Parathyroid adenoma (tissue), 2 donors: ENCODE measurements around the gene SERPINF2.

ENCODE experiments used
- H2AFZ ChIP-seq: fragments of 300-600 bp; sonication (generic); one replicate; pipeline ENCODE4 v1.7.0; 2017; ENCODE audit warnings: antibody characterized with exemption, mild to moderate bottlenecking
- H3K27ac ChIP-seq: fragments of 300-600 bp; sonication (generic); one replicate; pipeline ENCODE4 v1.7.0; 2017
- H3K27me3 ChIP-seq: fragments of 300-600 bp; sonication (generic); one replicate; pipeline ENCODE4 v1.7.0; 2017; ENCODE audit warnings: low read length; ENCODE audit not compliant: control insufficient read depth, insufficient read depth
- H3K36me3 ChIP-seq: fragments of 300-600 bp; sonication (generic); one replicate; pipeline ENCODE4 v1.7.0; 2017; ENCODE audit warnings: low read length; ENCODE audit not compliant: control insufficient read depth, insufficient read depth
- H3K4me1 ChIP-seq: fragments of 300-600 bp; sonication (generic); one replicate; pipeline ENCODE4 v1.7.0; 2017; ENCODE audit warnings: control low read depth
- H3K4me2 ChIP-seq: fragments of 300-600 bp; sonication (generic); one replicate; pipeline ENCODE4 v1.7.0; 2017; ENCODE audit warnings: low read length
- H3K4me3 ChIP-seq: fragments of 300-600 bp; sonication (generic); one replicate; pipeline ENCODE4 v1.7.0; 2017; ENCODE audit warnings: low read depth, low read length
- H3K79me2 ChIP-seq: fragments of 300-600 bp; sonication (generic); one replicate; pipeline ENCODE4 v1.7.0; 2017; ENCODE audit warnings: control low read depth
- H3K9ac ChIP-seq: fragments of 300-600 bp; sonication (generic); one replicate; pipeline ENCODE4 v1.7.0; 2017; ENCODE audit warnings: mild to moderate bottlenecking
- H3K9me3 ChIP-seq: fragments of 300-600 bp; sonication (generic); one replicate; pipeline ENCODE4 v1.7.0; 2017; ENCODE audit warnings: low read length; ENCODE audit not compliant: control insufficient read depth
- CTCF ChIP-seq: fragments of 300-600 bp; sonication (generic); IDR thresholded peaks from one replicate; pipeline ENCODE4 v1.7.0; 2017; ENCODE audit warnings: antibody characterized with exemption, mild to moderate bottlenecking
- donor health status: primary hyperparathyroidism.

Gene SERPINF2

GRCh38 chr17:1802429-1802828 lies 59.8 kb downstream of the SERPINF2 start:
- Histone ChIP-seq H2AFZ (no peak overlapping the region), H3K4me2 (no peak overlapping the region), H3K9me3 (no peaks in the 10 kb centered on the region), H3K79me2 (no peaks in the 10 kb centered on the region), H3K4me3 (no peak overlapping the region), H3K9ac (no peak overlapping the region), H3K27ac (no peak overlapping the region), H3K36me3 (no peaks in the 10 kb centered on the region), H3K4me1 (no peaks in the 10 kb centered on the region), H3K27me3 (no peaks in the 10 kb centered on the region)
- TF ChIP-seq CTCF = no peak

- Histone ChIP-seq H3K9ac (no peak overlapping the region), H3K4me3 (no peak overlapping the region), H3K4me1 (no peaks in the 10 kb centered on the region), H3K36me3 (no peaks in the 10 kb centered on the region), H2AFZ (no peak overlapping the region), H3K4me2 (no peak overlapping the region), H3K79me2 (no peaks in the 10 kb centered on the region), H3K27ac (no peak overlapping the region), H3K27me3 (no peaks in the 10 kb centered on the region), H3K9me3 (no peaks in the 10 kb centered on the region)
- no peak for TF ChIP-seq CTCF
Measured at GRCh38 chr17:1803280-1803679, 60.6 kb downstream of the SERPINF2 start.
